ENCODE data around the gene PRSS36. TPM values are rescaled to one million over a fixed set of nuclear protein-coding genes. Genes with fewer than 3 reads are reported as not detected.

The PRSS36 gene
- total RNA-seq, 1 donor from 2014 or later: 2.0 TPM

DNA sequence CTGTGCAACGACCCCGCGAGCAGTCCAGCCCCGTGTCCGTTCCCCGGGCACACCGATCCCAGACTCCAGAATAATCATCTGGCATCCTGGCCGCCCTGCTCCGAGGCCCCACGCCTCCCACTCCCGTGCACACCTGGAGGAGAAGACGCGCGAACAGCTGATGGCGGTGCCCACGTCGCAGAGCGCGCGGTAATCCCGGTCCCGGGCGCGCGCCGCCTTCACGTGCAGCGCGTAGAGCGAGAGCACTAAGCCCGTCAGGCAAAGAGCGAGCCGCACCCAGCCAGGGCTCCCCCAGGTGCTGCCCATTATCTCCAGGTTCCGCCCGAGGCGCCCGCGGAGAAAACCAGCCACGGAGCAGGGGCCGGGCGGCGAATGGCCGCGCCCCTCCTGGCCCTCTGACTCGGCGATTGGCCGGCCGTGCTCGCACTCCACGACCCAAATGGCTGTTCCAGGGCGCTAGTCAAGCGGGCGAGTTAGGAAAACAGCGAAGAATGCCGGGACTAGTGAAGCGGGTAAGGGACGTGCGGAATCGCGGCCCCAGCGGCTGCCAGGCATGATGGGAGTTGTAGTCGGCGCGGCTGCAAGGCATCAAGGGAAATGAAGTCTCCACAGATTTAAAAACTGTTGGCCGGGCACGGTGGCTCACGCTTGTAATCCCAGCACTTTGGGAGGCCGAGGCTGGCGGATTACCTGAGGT, 55.3 kb downstream of the PRSS36 start, which contains the start of gene VKORC1:
TSS of gene VKORC1 (minus strand) at position 374 of the 697 bp plus-strand sequence. CDS start at position 306, 68 bp downstream.
- peaks cover 5% of the 10 kb centered on the region for H3K9me3 Mint-ChIP-seq
- H3K4me3 Mint-ChIP-seq: peak within 1 kb of the TSS; percentile 95
- no peaks in the 10 kb centered on the region for H3K36me3 Mint-ChIP-seq
- TF ChIP-seq, protein P1, sequence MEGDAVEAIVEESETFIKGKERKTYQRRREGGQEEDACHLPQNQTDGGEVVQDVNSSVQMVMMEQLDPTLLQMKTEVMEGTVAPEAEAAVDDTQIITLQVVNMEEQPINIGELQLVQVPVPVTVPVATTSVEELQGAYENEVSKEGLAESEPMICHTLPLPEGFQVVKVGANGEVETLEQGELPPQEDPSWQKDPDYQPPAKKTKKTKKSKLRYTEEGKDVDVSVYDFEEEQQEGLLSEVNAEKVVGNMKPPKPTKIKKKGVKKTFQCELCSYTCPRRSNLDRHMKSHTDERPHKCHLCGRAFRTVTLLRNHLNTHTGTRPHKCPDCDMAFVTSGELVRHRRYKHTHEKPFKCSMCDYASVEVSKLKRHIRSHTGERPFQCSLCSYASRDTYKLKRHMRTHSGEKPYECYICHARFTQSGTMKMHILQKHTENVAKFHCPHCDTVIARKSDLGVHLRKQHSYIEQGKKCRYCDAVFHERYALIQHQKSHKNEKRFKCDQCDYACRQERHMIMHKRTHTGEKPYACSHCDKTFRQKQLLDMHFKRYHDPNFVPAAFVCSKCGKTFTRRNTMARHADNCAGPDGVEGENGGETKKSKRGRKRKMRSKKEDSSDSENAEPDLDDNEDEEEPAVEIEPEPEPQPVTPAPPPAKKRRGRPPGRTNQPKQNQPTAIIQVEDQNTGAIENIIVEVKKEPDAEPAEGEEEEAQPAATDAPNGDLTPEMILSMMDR (conservative IDR thresholded peaks at IDR 0.05): no peak
- H3K4me1 Mint-ChIP-seq (ENCODE audit: unreplicated experiment): peaks cover 11% of the 10 kb centered on the region
- H3K27ac Mint-ChIP-seq: peak within 1 kb of the TSS; percentile 92
- peak; percentile 95 for DNase-seq (ENCODE audit: extremely low spot score, unreplicated experiment)
- H3K27me3 Mint-ChIP-seq: no peaks in the 10 kb centered on the region

DNA sequence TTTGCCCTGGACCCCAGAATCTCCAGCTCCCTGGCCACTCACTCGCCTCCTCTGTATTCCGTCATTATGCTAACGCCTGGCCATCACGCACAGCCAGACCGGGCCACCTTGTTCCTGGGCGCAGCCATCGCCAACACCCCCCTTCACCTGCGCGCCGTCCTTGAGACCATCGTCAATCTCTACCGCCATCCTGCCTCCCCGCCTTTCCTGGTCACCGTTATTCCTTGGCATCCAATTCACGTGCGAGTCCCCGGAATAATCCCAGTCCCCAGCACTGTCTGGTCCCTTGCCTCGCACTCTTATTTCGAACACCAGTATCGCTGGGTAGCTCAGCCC, 55.8 kb downstream of the PRSS36 start:
- H3K36me3 Mint-ChIP-seq: no peaks in the 10 kb centered on the region
- no peak for DNase-seq (ENCODE audit: extremely low spot score, unreplicated experiment)
- TF ChIP-seq, protein P1 (conservative IDR thresholded peaks at IDR 0.05): no peak
- peak overlapping the region; percentile 92 for H3K27ac Mint-ChIP-seq
- H3K27me3 Mint-ChIP-seq: no peaks in the 10 kb centered on the region
- H3K9me3 Mint-ChIP-seq: peaks cover 5% of the 10 kb centered on the region
- H3K4me3 Mint-ChIP-seq: peak overlapping the region; percentile 95
- peaks cover 11% of the 10 kb centered on the region for H3K4me1 Mint-ChIP-seq (ENCODE audit: unreplicated experiment)

- no peaks in the 10 kb centered on the region for H3K36me3 Mint-ChIP-seq
- peaks cover 11% of the 10 kb centered on the region for H3K4me1 Mint-ChIP-seq (ENCODE audit: unreplicated experiment)
- DNase-seq (ENCODE audit: extremely low spot score, unreplicated experiment): no peak
- peak overlapping the region; percentile 39 for H3K27ac Mint-ChIP-seq
- TF ChIP-seq, protein P1 (conservative IDR thresholded peaks at IDR 0.05): no peak
- peaks cover 5% of the 10 kb centered on the region for H3K9me3 Mint-ChIP-seq
- peak overlapping the region; percentile 95 for H3K4me3 Mint-ChIP-seq
- H3K27me3 Mint-ChIP-seq: no peaks in the 10 kb centered on the region
These were observed 56.6 kb downstream of the PRSS36 start for GRCh38 chr16:31093132-31093703.

DNA sequence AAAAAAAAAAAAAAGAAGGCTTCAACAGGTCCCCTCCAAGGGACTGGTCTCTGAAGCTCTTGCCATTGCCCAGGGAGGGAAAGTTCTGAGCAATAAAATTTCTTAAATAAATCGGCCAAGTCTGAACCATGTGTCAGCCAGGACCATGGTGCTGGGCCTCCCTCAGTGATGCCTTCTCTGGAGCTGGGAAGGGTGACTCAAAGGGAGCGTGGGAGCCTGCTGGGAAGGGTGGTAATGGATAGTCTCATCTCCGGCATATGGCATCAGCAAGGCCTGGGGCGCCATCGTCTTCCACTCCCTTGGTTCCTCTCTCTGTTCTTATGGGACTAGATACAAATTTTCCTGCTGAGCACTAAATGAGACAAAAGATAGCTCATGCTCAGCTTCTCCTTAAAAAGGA, 57.5 kb downstream of the PRSS36 start:
- Mint-ChIP-seq H3K36me3 (no peaks in the 10 kb centered on the region), H3K27ac (no peak overlapping the region), H3K27me3 (no peaks in the 10 kb centered on the region), H3K4me3 (peak overlapping the region; percentile 47), H3K4me1 (ENCODE audit: unreplicated experiment) (peaks cover 11% of the 10 kb centered on the region), H3K9me3 (peaks cover 5% of the 10 kb centered on the region)
- no peak for DNase-seq (ENCODE audit: extremely low spot score, unreplicated experiment)
- TF ChIP-seq, protein P1 (conservative IDR thresholded peaks at IDR 0.05): no peak

DNA sequence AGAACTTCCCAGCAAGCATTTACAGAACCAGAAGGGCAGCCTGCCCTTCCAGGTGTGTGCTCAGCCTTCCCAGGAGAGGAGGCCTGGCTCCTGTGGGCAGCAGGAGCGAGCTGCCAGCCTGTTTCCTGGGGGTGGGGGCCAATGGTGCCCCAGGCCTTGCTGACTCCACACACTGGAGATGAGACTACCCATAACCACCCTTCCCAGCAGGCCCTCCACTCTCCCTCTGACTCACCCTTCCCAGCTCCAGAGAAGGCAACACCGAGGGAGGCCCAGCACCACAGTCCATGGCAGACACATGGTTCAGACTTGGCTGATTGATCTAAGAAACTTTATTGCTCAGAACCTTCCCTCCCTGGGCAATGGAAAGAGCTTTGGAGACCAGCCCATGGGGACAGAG, 59.3 kb downstream of the PRSS36 start:
- Mint-ChIP-seq H3K36me3 (no peaks in the 10 kb centered on the region), H3K4me3 (no peak overlapping the region), H3K27me3 (no peaks in the 10 kb centered on the region), H3K4me1 (ENCODE audit: unreplicated experiment) (peaks cover 7% of the 10 kb centered on the region), H3K9me3 (peaks cover 1% of the 10 kb centered on the region), H3K27ac (no peak overlapping the region)
- no peak for DNase-seq (ENCODE audit: extremely low spot score, unreplicated experiment)
- TF ChIP-seq, protein P1 (conservative IDR thresholded peaks at IDR 0.05): no peak

Measured in type B pancreatic cell (in vitro differentiated cells).